Stomach (tissue), 9 donors: ENCODE data around the gene HABP4. TPM values are rescaled to one million over a fixed set of nuclear protein-coding genes. Genes with fewer than 3 reads are reported as not detected.

Source experiments
- DNase-seq, 2 donors: peaks; one replicate each; pipeline versions ENCODE4 v3.0.0 to v3.0.0-alpha.2; 2013 to 2019
- H3K27ac ChIP-seq, 5 donors: fragments of 200-600 bp in 4 of 5; sonication (generic) in 4 of 5; one replicate each; pipeline ENCODE4 v1.5.1; 2013 to 2019; ENCODE audit warnings: mild to moderate bottlenecking in 1 of 5, moderate library complexity in 1 of 5
- H3K27me3 ChIP-seq, 3 donors: fragments of 200-600 bp; sonication (generic); one replicate each; pipeline ENCODE4 v1.5.1; 2017 to 2019; ENCODE audit warnings: mixed run types in 1 of 3
- H3K36me3 ChIP-seq, 4 donors: fragments of 200-600 bp; sonication (generic); 1 replicate in 3 of 4; 2 replicates in 1 of 4; pipeline ENCODE4 v1.5.1; 2016 to 2019
- H3K4me1 ChIP-seq, 4 donors: fragments of 200-600 bp; sonication (generic); one replicate each; pipeline ENCODE4 v1.5.1; 2016 to 2019
- H3K4me3 ChIP-seq, 4 donors: fragments of 200-600 bp; sonication (generic) in 3 of 4; one replicate each; pipeline ENCODE4 v1.5.1; 2016 to 2019; ENCODE audit warnings: mild to moderate bottlenecking in 1 of 4
- H3K9me3 ChIP-seq, 4 donors: fragments of 200-600 bp; sonication (generic); one replicate each; pipeline ENCODE4 v1.5.1; 2016 to 2019
- CTCF ChIP-seq, 7 experiments: fragments of 450-650 bp in 4 of 7; fragments of 200-600 bp in 3 of 7; sonication (generic) in 3 of 7; IDR thresholded peaks; one replicate each; pipeline ENCODE4 v1.5.1; 2016 to 2019; ENCODE audit warnings: antibody characterized with exemption in 7 of 7, control low read depth in 2 of 7, mild to moderate bottlenecking in 1 of 7
- EP300 ChIP-seq: sonication (generic); formaldehyde crosslinking; IDR thresholded peaks from one replicate; pipeline ENCODE4 v1.6.1; 2017; ENCODE audit warnings: antibody characterized with exemption
- POLR2A ChIP-seq, 4 donors: fragments of 450-650 bp; IDR thresholded peaks; one replicate each; pipeline ENCODE4 v1.6.1; 2016; ENCODE audit warnings: antibody characterized with exemption in 4 of 4, control low read depth in 2 of 4, mild to moderate bottlenecking in 1 of 4, moderate library complexity in 1 of 4
- POLR2AphosphoS5 ChIP-seq, 3 donors: sonication (generic); formaldehyde crosslinking; IDR thresholded peaks; one replicate each; pipeline ENCODE4 v1.6.1; 2016; ENCODE audit warnings: antibody characterized with exemption in 3 of 3
- WGBS, 5 donors: extraction: QIAGEN DNeasy Blood & Tissue Kit in 3 of 5; methylation state at CpG; one replicate each; pipeline versions ENCODE4 v1.1.5 to v1.1.7; 2013 to 2018; 5-methylcytosine and 5-hydroxymethylcytosine counted together
- intact Hi-C: fragments of 100-400 bp; cut with DNase I; formaldehyde crosslinking; loops from one replicate; pipeline ENCODE4 v1.15.1; 2023; ENCODE audit warnings: low total_unique reads
- polyA plus RNA-seq, 3 donors: library from polyadenylated mRNA; stranded (reverse); fragments of 200-250 nt; gene quantifications; one replicate each; pipeline ENCODE4 v1.2.3, GENCODE V29; 2013
- total RNA-seq, 5 donors: library from RNA; depleted of rRNA; stranded (reverse); fragments of >200 nt; gene quantifications; one replicate each; pipeline versions ENCODE4 v1.1.0 to v1.2.3, GENCODE V29; 2014 to 2016
- donor health status: healthy with polysubstance abuse.
- donor health status: Bipolar disorder and iron deficiency.
- donor health status: healthy.

Gene HABP4
- total and polyA plus RNA-seq, 8 donors = 0.58 to 45.1 (median 9.9) TPM

- Histone ChIP-seq H3K4me1 (no peaks in the 10 kb centered on the region), H3K27ac (no peak overlapping the region), H3K4me3 (no peak overlapping the region), H3K9me3 (no peaks in the 10 kb centered on the region), H3K27me3 (no peaks in the 10 kb centered on the region), H3K36me3 (peaks cover 7 to 64% (median 48%) of the 10 kb centered on the region in 4 donors)
- TF ChIP-seq EP300 = no peak
- no peak for TF ChIP-seq CTCF (IDR thresholded peaks at IDR 0.05)
- no peak for TF ChIP-seq POLR2A (IDR thresholded peaks at IDR 0.05)
- no peak for TF ChIP-seq POLR2AphosphoS5 (IDR thresholded peaks at IDR 0.05)
- 86 to 95% (median 93%) methylated on average over 7 of the region's 7 CpGs for WGBS, 5 donors
- DNase-seq = no peak
- intact Hi-C loops = no loop called here
Observed at GRCh38 chr9:96524045-96524444, 74.1 kb downstream of the HABP4 start.

GRCh38 chr9:96524764-96525163 is 74.8 kb downstream of the HABP4 start:
- Histone ChIP-seq H3K4me3 (no peak overlapping the region), H3K36me3 (peaks cover 7 to 57% (median 46%) of the 10 kb centered on the region in 4 donors), H3K27ac (no peak overlapping the region), H3K9me3 (no peaks in the 10 kb centered on the region), H3K4me1 (no peaks in the 10 kb centered on the region), H3K27me3 (no peaks in the 10 kb centered on the region)
- 77 to 97% (median 93%) methylated on average over 2 of the region's 2 CpGs for WGBS, 5 donors
- intact Hi-C loops = no loop called here
- no peak for DNase-seq
- TF ChIP-seq POLR2A (IDR thresholded peaks at IDR 0.05) (no peak), CTCF (IDR thresholded peaks at IDR 0.05) (no peak), POLR2AphosphoS5 (IDR thresholded peaks at IDR 0.05) (no peak), EP300 (no peak)

GRCh38 chr9:96532173-96532572 is 82.2 kb downstream of the HABP4 start:
- no peak for DNase-seq
- no peak overlapping the region for H3K27ac ChIP-seq
- H3K9me3 ChIP-seq = no peaks in the 10 kb centered on the region
- H3K27me3 ChIP-seq = no peaks in the 10 kb centered on the region
- TF ChIP-seq CTCF (IDR thresholded peaks at IDR 0.05) (no peak), POLR2A (IDR thresholded peaks at IDR 0.05) (no peak), EP300 (no peak), POLR2AphosphoS5 (IDR thresholded peaks at IDR 0.05) (no peak)
- peaks cover 0 to 61% (median 56%) of the 10 kb centered on the region in 4 donors for H3K36me3 ChIP-seq
- intact Hi-C loops = no loop called here
- no peak overlapping the region for H3K4me3 ChIP-seq
- no peaks in the 10 kb centered on the region for H3K4me1 ChIP-seq

DNA sequence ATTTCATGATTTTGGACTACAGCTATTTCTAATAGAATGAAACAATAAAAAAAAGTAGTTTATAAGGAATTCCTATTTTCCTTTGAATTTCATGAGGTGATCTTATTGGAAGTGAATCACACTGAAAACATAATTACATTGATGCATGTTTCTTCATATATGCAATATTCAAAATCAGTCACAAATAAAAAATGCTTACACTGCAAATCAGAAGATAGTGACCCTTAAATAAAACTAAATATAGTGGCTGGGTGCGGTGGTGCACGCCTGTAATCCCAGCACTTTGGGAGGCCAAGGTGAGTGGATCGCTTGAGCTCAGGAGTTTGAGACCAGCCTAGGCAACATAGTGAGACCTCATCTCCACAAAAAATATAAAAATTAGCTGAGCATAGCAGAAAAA is 90.1 kb downstream of the HABP4 start:
- Histone ChIP-seq H3K36me3 (peaks cover 7 to 82% (median 47%) of the 10 kb centered on the region in 4 donors), H3K27ac (no peak overlapping the region), H3K4me1 (no peaks in the 10 kb centered on the region), H3K4me3 (no peak overlapping the region), H3K9me3 (no peaks in the 10 kb centered on the region), H3K27me3 (no peaks in the 10 kb centered on the region)
- WGBS, 5 donors = 90 to 99% (median 95%) methylated on average over 3 of the region's 3 CpGs
- DNase-seq = no peak
- TF ChIP-seq POLR2AphosphoS5 (IDR thresholded peaks at IDR 0.05) = no peak
- intact Hi-C loops = no loop called here

Other genes starting within 250 kb of the HABP4 start
- under 1 TPM in 1 of 5 donors, not detected in 4; 0.55 TPM for gene HSD17B3, start 148.0 kb upstream of the HABP4 start, total RNA-seq
- gene HSD17B3, start 148.0 kb upstream of the HABP4 start, polyA plus RNA-seq = 1 to 10 TPM; 1.1 to 4.6 (median 3.0) TPM
- 10 to 100 TPM; 13.8 to 43.3 (median 20.7) TPM for gene SLC35D2, start 66.5 kb upstream of the HABP4 start, total RNA-seq
- 10 to 100 TPM; 21.5 to 42.0 (median 23.3) TPM for gene SLC35D2, start 66.5 kb upstream of the HABP4 start, polyA plus RNA-seq
- 1 to 10 TPM in 3 of 5 donors, under 1 TPM in 1, not detected in 1; 0.58 to 9.8 (median 5.4) TPM for gene ZNF367, start 31.8 kb upstream of the HABP4 start, total RNA-seq
- 1 to 10 TPM; 1.6 to 1.9 (median 1.8) TPM for gene ZNF367, start 31.8 kb upstream of the HABP4 start, polyA plus RNA-seq
- gene CDC14B, start 169.7 kb downstream of the HABP4 start, total RNA-seq = 10 to 100 TPM in 4 of 5 donors, 1 to 10 TPM in 1; 9.3 to 31.9 (median 17.4) TPM
- gene CDC14B, start 169.7 kb downstream of the HABP4 start, polyA plus RNA-seq = 10 to 100 TPM in 2 of 3 donors, 1 to 10 TPM in 1; 4.1 to 17.0 (median 11.1) TPM
- gene PRXL2C, start 205.1 kb downstream of the HABP4 start, total RNA-seq = 10 to 100 TPM in 3 of 5 donors, 1 to 10 TPM in 2; 6.8 to 35.0 (median 11.6) TPM
- gene PRXL2C, start 205.1 kb downstream of the HABP4 start, polyA plus RNA-seq = 1 to 10 TPM; 5.6 to 6.6 (median 6.1) TPM